Activated CD8-positive, alpha-beta T cell treated with anti-CD3 and anti-CD28 coated beads for 36 hours (primary cell): ENCODE data around the gene TTC39A. TPM values are rescaled to one million over a fixed set of nuclear protein-coding genes. Genes with fewer than 3 reads are reported as not detected.

Source experiments
- ATAC-seq: fragments of 200-7000 bp; cut with Tn5 transposase; one replicate; pipeline ENCODE4 v1.10.0; 2021; ENCODE audit warnings: mild to moderate bottlenecking, moderate library complexity
- CTCF ChIA-PET: fragments of 350-600 bp; sonication (Branson Sonifier 250); formaldehyde crosslinking; loops from one replicate; lab custom pipeline; 2021; ENCODE audit warnings: antibody characterized with exemption; lab: Charles Lee
- POLR2A ChIA-PET: fragments of 350-600 bp; sonication (Branson Sonifier 250); formaldehyde crosslinking; loops from one replicate; lab custom pipeline; 2021; ENCODE audit warnings: antibody characterized with exemption; lab: Charles Lee
- DNase-seq: peaks from one replicate; pipeline ENCODE4 v3.0.0-alpha.2; 2020
- H3K27ac Mint-ChIP-seq: one replicate; pipeline ENCODE4 v1.8.0; 2021; ENCODE audit warnings: mild to moderate bottlenecking, mixed read lengths
- H3K27me3 Mint-ChIP-seq: one replicate; pipeline ENCODE4 v1.8.0; 2021; ENCODE audit warnings: mixed read lengths
- H3K36me3 Mint-ChIP-seq: one replicate; pipeline ENCODE4 v1.8.0; 2021; ENCODE audit warnings: low read depth, mixed read lengths
- H3K4me1 Mint-ChIP-seq: one replicate; pipeline ENCODE4 v1.8.0; 2021; ENCODE audit warnings: low read depth, mixed read lengths
- H3K4me3 Mint-ChIP-seq: one replicate; pipeline ENCODE4 v1.8.0; 2021; ENCODE audit warnings: mild to moderate bottlenecking, moderate library complexity, mixed read lengths
- H3K9me3 Mint-ChIP-seq: one replicate; pipeline ENCODE4 v1.8.0; 2021; ENCODE audit warnings: mixed read lengths
- CTCF ChIP-seq: fragments of 200-600 bp; IDR thresholded peaks from one replicate; pipeline ENCODE4 v1.8.0; 2022; ENCODE audit warnings: antibody characterized with exemption, mild to moderate bottlenecking
- intact Hi-C: fragments of 100-400 bp; cut with micrococcal nuclease; formaldehyde crosslinking; loops from one replicate; pipeline ENCODE4 v1.10.0; 2022
- total RNA-seq, 2 experiments: library from RNA; stranded (reverse); gene quantifications; one replicate each; pipeline ENCODE4 v1.2.3, GENCODE V29; 2021

Gene TTC39A
- total RNA-seq, 2 experiments from 2014 or later: 0.50 TPM; not detected in 1

DNA sequence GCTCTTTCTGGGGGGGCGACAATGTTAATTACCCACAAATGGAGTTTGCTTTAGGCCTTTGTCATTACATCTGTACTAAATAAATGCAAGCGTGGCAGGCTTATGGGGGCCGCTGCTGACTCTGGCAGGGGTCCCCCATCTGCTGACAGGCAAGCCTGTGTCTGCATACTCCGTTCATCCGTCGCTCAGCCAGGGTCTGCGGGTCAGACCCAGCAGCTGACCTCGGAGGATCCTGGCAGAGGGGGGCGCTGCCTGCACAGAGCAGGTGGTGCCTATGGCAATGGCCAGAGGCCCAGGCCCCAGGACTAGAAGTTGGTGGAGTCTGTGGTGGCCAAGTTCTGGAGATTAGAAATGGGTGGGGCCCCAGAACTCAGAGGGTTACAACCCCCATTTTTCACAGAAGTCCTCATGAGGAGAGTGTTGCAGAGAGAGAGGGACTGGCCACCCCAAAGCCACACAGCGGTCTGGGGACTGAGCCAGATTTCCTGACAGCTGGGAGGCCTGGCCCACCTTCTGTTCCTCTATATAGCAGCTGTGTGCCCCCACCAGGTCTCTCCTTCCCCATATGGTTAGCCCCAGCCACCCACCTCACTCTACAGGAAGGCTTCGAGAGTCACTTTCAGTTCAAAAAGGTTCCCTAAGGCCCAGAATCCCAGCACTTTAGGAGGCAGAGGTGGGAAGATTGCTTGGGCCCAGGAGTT is 31.0 kb downstream of the TTC39A start:
- no peak overlapping the region for H3K4me3 Mint-ChIP-seq
- TF ChIP-seq CTCF: no peak

GRCh38 chr1:51298322-51298705 is 32.0 kb downstream of the TTC39A start:
- Mint-ChIP-seq H3K4me3 (no peak overlapping the region), H3K27me3 (no peaks in the 10 kb centered on the region), H3K27ac (no peak overlapping the region), H3K9me3 (no peaks in the 10 kb centered on the region), H3K4me1 (peaks cover 32% of the 10 kb centered on the region), H3K36me3 (no peaks in the 10 kb centered on the region)
- CTCF ChIA-PET: interaction anchor here (3.3 kb wide), 1 partner anchor 11 kb away, joined by 24 read pairs; no protein-coding TSS in a partner anchor
- POLR2A ChIA-PET: interaction anchor here (0.7 kb wide), 1 partner anchor 36 kb away, joined by 4 read pairs; no protein-coding TSS in a partner anchor
- TF ChIP-seq CTCF: no peak
- DNase-seq: no peak
- ATAC-seq: no peak
- intact Hi-C loops: no loop called here

More for the DNA sequence above, 31.0 kb downstream of the TTC39A start:
- Mint-ChIP-seq H3K27me3 (no peaks in the 10 kb centered on the region), H3K36me3 (no peaks in the 10 kb centered on the region), H3K9me3 (no peaks in the 10 kb centered on the region), H3K4me1 (peaks cover 40% of the 10 kb centered on the region), H3K27ac (no peak overlapping the region)
- intact Hi-C loops: no loop called here
- POLR2A ChIA-PET: no interaction called here
- DNase-seq (no peak), ATAC-seq (no peak)
- CTCF ChIA-PET: interaction anchor here (0.8 to 1.3 kb wide), 2 partner anchors 109 to 110 kb away, joined by 3 to 4 read pairs; no protein-coding TSS in a partner anchor

DNA sequence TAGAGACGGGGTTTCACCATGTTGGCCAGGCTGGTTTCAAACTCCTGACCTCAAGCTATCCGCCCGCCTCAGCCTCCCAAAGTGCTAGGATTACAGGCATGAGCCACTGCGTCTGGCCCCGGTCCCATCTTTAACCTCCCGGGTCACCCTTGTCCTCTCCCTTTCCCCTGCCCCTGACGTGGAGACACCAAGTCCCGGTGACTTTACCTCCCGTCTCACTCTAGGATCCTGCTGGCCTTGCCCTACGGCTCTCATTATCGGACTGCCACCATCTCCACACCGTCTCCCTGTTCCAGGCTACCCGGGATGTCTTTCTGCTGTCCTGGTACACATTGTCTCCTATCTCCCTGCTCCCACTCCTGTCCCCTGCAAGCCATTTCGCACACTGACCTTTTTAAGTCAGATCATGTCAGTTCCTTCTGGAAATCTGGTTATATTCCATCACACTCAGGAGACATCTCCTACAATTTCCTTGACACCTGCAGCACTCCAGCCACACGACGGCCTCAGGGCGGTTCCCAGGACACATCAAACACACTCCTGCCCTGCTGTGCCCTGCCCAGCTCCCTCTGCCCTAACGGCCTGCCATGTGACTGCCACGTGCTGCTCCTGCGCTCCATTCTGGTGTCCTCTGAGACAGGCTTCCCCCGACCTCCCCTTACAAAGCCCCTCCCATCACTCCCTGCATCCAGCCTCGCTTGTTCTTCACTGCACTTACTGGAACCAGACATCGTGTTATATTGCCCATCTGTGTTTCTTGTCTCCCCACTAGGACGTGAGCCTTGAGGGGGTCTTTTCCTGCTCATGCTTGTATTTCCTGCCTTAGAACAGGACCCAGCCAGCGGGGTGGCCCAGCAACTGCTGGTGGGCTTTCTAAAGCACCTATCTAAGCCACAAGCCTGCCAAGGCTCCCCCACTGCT is 32.7 kb downstream of the TTC39A start:
- ATAC-seq (no peak), DNase-seq (no peak)
- Mint-ChIP-seq H3K27me3 (no peaks in the 10 kb centered on the region), H3K27ac (peak overlapping the region; percentile 5), H3K4me3 (peak overlapping the region; percentile 65), H3K4me1 (peaks cover 32% of the 10 kb centered on the region), H3K36me3 (no peaks in the 10 kb centered on the region), H3K9me3 (no peaks in the 10 kb centered on the region)
- intact Hi-C loops: no loop called here
- CTCF ChIA-PET: interaction anchor here (0.8 to 4.0 kb wide), 25 partner anchors 9 to 522 kb away, joined by 3 to 63 read pairs (median 6); partner anchors contain the start of gene RNF11
- POLR2A ChIA-PET: interaction anchor here (0.6 to 1.0 kb wide), 3 partner anchors 9 to 36 kb away, joined by 3 to 5 read pairs (median 4); no protein-coding TSS in a partner anchor
- TF ChIP-seq CTCF: no peak

- Mint-ChIP-seq H3K4me1 (peaks cover 28% of the 10 kb centered on the region), H3K27ac (peak overlapping the region; percentile 49), H3K36me3 (no peaks in the 10 kb centered on the region), H3K9me3 (no peaks in the 10 kb centered on the region), H3K27me3 (no peaks in the 10 kb centered on the region), H3K4me3 (peak overlapping the region; percentile 65)
- peak; percentile 86 for ATAC-seq
- DNase-seq: peak; percentile 85
- ChIA-PET CTCF (interaction anchor here (0.5 to 4.0 kb wide), 34 partner anchors 9 to 521 kb away, joined by 3 to 63 read pairs (median 5); partner anchors contain the start of genes RNF11 and TTC39A), POLR2A (interaction anchor here (0.6 to 1.5 kb wide), 4 partner anchors 8 to 35 kb away, joined by 3 to 5 read pairs (median 4); no protein-coding TSS in a partner anchor)
- peak; percentile 95 for TF ChIP-seq CTCF
- intact Hi-C loops: no loop called here
Measured at GRCh38 chr1:51296383-51297357, 33.7 kb downstream of the TTC39A start.
